HepG2 (cell line): ENCODE measurements around the gene DOCK3.

Experiments used
- CSRNP1 ChIP-seq: sonication (generic); formaldehyde crosslinking; IDR thresholded peaks from 2 replicates; pipeline ENCODE4 v1.8.1; 2023; ENCODE audit warnings: mild to moderate bottlenecking, missing genetic modification reagents
- MAF1 ChIP-seq: sonication (generic); formaldehyde crosslinking; IDR thresholded peaks from 2 replicates; pipeline ENCODE4 v1.5.0; 2020; ENCODE audit warnings: missing genetic modification reagents, borderline replicate concordance
- MAX ChIP-seq: IDR thresholded peaks from 2 replicates; pipeline ENCODE4 v1.6.1; 2012; ENCODE audit warnings: inconsistent platforms
- MBNL3 ChIP-seq: fragments of 250-450 bp; sonication (Bioruptor Pico); conservative IDR thresholded peaks from 2 replicates; pipeline ENCODE4 v1.8.0; 2022; ENCODE audit warnings: mild to moderate bottlenecking, inconsistent platforms
- ZNF557 ChIP-seq: sonication (generic); formaldehyde crosslinking; IDR thresholded peaks from 2 replicates; pipeline ENCODE4 v1.4.0; 2020; ENCODE audit warnings: missing genetic modification reagents
- ZSCAN5A ChIP-seq: sonication (generic); formaldehyde crosslinking; IDR thresholded peaks from 2 replicates; pipeline ENCODE4 v1.8.0; 2022; ENCODE audit warnings: mild to moderate bottlenecking, missing genetic modification reagents, borderline replicate concordance

- TF ChIP-seq ZSCAN5A (CRISPR knock-in tag) (no peak), MBNL3 (CRISPR knock-in tag) (no peak), ZNF557 (CRISPR knock-in tag) (no peak), CSRNP1 (CRISPR knock-in tag) (no peak), MAF1 (CRISPR knock-in tag) (no peak), MAX (no peak)
Measured at GRCh38 chr3:51052562-51052961, 377.8 kb downstream of the DOCK3 start.
